HG03108 (cell line): Measurements from ENCODE around the gene TMEM255B.

Source experiments
- ATAC-seq: cut with Tn5 transposase; IDR thresholded peaks from one replicate; pipeline ENCODE4 v1.9.1; 2021; ENCODE audit warnings: moderate library complexity; ENCODE audit not compliant: unreplicated experiment

The TMEM255B gene

GRCh38 chr13:113766035-113766800 lies 7.2 kb downstream of the TMEM255B start:
- no peak for ATAC-seq

- ATAC-seq = no peak
Measured at GRCh38 chr13:113767366-113767765, 8.3 kb downstream of the TMEM255B start.

DNA sequence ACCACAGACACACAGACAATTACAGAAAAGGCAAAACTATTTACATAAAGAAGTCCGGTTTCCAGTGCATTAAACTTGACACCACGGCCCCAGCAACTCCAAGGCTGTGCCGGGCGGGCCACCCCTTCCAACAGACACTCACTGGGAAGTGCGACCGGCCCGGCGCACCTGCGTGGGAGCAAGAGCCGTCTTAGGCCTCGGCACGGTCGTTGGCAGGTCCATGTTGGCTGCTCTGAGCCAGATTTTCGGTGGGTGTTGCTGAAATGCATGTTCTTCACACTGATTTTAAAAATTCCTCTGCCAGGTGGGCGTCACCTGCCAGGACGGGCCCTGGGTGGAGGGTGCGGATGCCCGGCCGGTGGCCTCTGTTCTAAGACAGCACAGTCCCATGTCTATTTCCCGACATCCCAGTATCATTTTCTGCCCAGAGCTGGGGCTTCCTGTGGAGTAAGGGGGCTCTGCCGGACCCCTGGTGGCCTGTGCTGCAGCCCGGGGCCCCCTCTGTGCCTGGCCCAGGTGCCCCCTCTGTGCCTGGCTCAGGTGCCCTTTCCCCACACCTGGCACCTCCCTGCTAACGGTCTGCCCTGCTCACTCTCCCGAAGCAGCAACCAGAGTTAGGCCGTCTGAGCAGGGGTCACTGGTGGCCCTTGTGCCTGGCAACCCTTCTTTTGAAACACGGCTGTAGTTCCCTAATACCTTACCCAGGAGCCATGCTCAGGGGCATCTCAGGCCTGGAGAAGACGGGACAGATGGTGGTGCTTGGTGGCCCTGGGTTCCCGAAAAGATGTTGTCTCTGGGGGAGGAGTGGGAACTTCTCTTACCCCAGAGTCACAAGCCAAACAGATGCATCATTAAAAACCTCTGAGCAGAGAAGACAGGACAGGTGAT lies 9.2 kb downstream of the TMEM255B start:
- no peak for ATAC-seq

GRCh38 chr13:113769106-113769505 lies 10.1 kb downstream of the TMEM255B start:
- ATAC-seq = no peak

- ATAC-seq = no peak
Measured at GRCh38 chr13:113769881-113770280, 10.9 kb downstream of the TMEM255B start.

DNA sequence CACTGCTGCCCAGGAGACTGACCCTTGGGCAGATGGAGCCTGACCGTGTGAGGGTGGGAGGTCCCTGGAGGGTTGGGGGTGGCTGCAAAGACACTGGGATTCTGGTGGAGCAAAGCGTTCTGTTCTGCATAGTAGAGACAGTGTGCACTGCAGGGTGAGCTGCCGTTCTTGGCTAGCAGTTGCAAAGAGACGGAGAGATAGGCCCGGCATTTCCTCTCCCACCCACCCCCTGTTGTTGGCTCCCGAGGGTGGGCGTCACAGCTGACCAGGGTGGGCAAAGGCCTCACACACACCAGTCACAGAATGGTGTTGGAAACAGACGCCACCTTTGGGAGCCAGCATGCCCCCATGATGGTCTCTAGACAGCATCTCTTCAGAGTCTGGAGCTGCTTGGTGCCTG lies 11.4 kb downstream of the TMEM255B start:
- ATAC-seq = no peak

GRCh38 chr13:113770937-113771336 lies 11.9 kb downstream of the TMEM255B start:
- ATAC-seq = no peak

DNA sequence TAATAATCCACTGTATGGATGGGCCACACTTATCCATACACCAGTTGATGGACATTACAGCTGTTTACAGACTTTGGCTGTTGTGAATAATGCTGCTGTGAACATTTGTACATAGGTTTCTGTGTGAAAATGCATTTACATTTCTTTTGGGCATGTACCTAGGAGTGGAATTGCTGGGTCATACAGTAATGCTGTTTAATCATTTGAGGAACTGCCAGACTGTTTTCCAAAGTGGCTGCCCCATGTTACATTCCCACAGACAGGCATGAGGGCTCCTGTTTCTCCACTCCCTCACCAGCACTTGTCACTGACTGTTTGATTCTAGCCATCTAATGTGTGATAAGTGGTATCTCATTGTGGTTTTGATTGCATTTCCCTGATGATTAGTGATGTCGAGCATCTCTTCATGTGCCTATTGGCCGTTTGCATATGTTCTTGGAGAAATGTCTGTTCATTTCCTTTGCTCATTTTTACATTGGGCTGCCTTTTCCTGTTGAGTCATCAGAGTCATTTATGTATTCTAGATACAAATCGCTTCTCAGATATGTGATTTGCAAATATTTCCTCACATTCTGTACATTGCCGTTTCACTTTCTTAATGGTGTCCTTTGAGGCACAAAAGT lies 12.8 kb downstream of the TMEM255B start:
- ATAC-seq = no peak

GRCh38 chr13:113774177-113775107 lies 15.4 kb downstream of the TMEM255B start:
- ATAC-seq = no peak

- no peak for ATAC-seq
Measured at GRCh38 chr13:113775451-113776145, 16.6 kb downstream of the TMEM255B start.

DNA sequence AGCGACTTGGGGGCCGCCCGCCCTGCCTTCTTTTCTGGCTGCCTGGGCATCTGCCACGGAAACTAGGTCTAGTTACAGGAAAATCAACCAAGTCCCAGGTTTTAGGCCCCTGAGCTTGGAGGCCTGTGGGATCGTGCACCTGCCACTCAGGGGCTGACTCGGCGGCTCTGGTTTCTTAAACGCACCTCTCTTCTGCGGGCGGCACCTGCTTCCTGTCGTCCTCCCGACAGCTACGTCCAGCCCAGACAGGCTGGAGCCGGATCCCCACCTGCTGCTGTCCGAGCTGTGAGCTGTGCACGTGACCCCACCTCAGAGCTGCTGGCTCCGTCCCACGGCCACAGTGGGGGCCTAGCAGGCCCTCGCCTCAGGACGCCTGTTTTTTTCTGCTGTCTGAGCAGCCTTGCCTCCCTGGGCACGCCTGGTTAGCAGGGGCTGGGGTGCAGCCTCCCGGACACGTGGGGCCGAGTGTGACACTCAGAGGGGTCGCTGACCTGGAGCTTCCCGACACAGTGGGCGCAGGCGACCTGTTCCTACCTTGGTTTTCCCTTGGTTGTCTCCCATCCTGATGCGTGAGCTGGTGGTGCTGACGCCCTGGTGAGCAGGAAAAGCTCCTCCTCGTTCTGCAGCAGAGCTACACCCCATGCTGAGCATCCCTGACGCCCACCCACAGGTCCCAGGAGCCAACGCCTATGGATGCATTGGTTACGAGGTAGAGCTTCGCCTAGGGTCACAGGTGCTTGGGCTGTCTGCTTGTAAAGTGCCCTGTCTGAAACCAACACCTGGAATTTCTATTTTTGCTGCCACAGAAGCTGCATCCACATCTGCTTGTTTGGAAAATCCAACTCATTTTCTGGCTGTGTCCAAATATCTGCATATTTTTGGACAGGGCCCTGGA lies 17.5 kb downstream of the TMEM255B start:
- no peak for ATAC-seq

- no peak for ATAC-seq
Measured at GRCh38 chr13:113777311-113778260, 18.6 kb downstream of the TMEM255B start.

- ATAC-seq = no peak
Measured at GRCh38 chr13:113781571-113781970, 22.5 kb downstream of the TMEM255B start.

DNA sequence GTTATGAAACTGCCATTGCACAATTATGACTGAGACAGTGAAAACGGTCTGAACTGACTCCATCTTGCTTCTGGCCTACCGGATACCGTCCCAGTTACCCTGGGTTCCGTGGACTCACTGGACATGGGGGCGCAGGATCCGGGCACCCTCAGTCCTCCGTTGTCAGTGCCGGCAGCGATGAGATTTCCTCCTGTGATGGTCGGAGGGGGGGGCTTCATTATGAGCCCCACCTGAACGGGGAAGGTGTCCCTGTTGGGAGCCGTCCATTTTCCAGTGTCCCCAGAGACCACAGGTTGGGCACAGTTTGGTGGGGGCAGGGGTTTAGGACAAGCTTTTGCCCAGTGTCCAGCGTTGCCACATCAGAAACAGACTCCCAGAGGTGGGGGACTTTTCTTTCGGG lies 23.4 kb downstream of the TMEM255B start:
- ATAC-seq = no peak

DNA sequence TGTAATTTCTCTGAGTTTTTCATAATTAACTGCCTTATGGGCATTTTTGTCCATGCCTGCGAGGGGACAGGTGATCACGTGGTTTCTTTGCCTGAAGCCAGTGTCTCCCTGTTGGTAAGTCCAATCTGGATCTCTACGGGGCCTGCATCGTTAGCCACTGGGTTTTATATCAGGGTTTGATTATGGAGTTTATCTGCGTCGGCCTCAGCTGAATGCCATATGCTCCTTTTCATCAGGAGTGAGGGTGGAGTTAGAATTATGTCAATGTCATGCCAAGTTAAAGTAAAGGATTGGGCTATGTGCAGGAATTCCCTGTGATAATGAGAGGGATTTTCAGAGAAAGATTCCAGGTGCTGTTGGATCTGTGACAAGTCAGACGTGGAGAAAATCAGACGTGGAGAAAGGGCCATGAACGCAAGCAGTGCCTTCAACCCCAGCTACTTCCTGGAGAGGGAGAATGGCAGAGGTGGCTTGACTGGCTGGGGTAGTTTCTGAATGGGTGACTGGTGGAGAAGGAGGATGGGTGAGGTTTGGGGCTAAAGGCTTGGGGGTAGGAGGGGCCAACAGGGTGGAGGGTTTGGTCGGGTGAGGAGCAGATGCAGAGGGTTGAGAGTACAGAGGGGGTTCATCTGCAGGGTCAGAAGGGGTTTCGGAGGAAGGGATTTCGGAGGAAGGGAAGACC lies 24.3 kb downstream of the TMEM255B start:
- ATAC-seq = no peak

GRCh38 chr13:113783966-113784644 lies 25.1 kb downstream of the TMEM255B start:
- ATAC-seq = no peak

DNA sequence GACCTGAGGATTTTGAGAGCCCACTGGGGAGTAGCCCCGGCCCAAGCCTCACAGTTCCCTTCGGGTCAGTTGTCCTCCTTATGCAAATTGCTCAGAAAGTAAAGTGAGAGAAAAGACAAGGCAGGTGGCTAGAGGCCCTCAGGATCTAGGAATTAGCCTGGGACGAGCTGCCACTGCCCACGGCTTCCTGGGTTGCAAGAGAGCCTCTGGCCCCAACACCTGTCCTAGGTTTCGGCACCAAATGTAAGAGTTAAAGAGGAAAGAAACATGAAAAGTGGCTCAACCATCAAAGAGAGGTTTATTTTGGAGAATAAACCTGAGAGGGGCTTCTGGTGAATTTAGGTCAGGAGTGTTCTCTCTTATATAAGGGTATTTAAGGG lies 25.6 kb downstream of the TMEM255B start:
- no peak for ATAC-seq
